AG09319 (cell line): ENCODE data around the gene RFFL.
"Not testable (repeated sequence)": the region's sequence is repeated elsewhere in the genome, so short reads cannot be mapped to it uniquely, and the experiment has no call there.

Source experiments
- DNase-seq: peaks from one replicate; pipeline ENCODE4 v3.0.0-alpha.2; 2010; ENCODE audit warnings: low read depth; ENCODE audit errors: extremely low read depth
- TF ChIP-seq, protein P1 (sequence below): IDR thresholded peaks from 2 replicates; pipeline ENCODE4 v1.5.1; 2011; ENCODE audit warnings: low read depth, mild to moderate bottlenecking, inconsistent platforms, low read length, moderate library complexity

Gene RFFL

DNA sequence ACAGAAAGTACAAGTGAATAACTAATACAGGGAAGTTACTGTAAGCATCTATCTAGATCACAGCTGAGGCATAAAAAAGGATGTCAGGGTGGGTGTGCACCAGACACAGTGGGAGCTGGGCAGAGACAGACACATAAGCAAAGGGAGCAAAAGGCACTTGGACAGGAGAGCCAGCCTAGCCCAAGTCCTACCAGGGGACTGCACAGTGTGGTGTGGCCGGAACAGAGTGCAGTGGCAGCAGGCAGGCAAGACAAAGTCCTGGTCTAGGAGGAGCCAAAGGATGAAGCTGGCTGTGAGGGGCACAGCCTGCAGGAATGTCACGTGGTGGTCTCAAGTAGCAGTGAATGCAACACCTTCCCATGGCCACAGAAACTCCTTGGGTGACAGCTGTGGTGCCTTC, 34.3 kb upstream of the RFFL start:
- TF ChIP-seq, protein P1, sequence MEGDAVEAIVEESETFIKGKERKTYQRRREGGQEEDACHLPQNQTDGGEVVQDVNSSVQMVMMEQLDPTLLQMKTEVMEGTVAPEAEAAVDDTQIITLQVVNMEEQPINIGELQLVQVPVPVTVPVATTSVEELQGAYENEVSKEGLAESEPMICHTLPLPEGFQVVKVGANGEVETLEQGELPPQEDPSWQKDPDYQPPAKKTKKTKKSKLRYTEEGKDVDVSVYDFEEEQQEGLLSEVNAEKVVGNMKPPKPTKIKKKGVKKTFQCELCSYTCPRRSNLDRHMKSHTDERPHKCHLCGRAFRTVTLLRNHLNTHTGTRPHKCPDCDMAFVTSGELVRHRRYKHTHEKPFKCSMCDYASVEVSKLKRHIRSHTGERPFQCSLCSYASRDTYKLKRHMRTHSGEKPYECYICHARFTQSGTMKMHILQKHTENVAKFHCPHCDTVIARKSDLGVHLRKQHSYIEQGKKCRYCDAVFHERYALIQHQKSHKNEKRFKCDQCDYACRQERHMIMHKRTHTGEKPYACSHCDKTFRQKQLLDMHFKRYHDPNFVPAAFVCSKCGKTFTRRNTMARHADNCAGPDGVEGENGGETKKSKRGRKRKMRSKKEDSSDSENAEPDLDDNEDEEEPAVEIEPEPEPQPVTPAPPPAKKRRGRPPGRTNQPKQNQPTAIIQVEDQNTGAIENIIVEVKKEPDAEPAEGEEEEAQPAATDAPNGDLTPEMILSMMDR, result no peak
- no peak for DNase-seq

DNA sequence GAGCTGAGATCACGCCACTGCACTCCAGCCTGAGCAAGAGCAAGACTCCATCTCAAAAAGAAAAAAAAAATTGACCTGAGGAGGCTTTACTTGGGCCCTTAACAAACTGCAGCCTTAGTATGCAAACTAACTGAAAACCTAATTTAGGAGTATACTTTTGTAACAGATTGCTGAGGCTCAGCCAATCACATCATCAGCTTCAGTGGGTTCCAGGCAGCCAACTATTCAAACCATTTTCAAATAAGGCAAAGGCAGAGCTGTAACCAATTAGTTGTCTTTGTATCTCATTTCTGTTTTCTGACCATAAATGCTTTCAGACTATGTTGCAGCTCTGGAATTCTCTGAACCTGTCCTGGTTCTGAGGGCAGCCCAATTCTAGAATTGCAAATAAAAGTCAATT, 32.2 kb upstream of the RFFL start:
- no peak for DNase-seq
- TF ChIP-seq, protein P1, result no peak

DNA sequence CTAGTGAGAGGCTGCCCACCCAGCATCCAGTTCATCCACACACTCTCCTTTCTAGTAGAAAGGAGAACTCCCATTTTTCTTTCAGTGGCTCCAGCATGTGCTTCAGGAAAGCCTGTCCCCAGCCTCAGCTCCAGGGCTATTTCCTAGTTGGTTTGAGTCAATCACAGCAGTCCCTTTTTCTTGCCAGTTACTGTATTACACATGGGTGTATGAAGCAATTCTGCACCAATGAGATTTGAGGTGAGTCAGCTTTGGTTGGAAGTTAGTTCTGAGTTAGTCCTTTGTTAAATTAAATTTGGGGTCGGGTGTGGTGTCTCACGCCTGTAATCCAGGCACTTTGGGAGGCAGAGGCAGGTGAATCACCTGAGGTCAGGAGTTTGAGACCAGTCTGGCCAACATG, 31.4 kb upstream of the RFFL start:
- DNase-seq, result peak; percentile 38
- TF ChIP-seq, protein P1, result no peak

DNA sequence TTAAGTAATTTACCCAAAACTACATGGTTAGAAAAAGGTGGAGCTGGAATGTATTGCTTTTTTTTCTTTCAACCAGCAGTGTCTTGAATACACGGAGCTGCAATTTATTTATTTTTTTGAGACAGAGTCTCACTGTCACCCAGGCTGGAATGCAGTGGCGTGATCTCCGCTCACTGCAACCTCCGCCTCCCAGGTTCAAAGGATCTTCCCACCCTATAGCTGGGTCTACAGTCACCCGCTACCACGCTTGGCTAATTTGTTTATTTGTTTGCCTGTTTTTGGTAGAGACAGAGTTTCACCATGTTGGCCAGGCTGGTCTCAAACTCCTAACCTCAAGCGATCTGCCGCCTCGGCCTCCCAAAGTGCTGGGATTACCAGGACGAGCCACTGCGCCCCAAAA, 27.2 kb upstream of the RFFL start:
- not testable (repeated sequence) for DNase-seq

DNA sequence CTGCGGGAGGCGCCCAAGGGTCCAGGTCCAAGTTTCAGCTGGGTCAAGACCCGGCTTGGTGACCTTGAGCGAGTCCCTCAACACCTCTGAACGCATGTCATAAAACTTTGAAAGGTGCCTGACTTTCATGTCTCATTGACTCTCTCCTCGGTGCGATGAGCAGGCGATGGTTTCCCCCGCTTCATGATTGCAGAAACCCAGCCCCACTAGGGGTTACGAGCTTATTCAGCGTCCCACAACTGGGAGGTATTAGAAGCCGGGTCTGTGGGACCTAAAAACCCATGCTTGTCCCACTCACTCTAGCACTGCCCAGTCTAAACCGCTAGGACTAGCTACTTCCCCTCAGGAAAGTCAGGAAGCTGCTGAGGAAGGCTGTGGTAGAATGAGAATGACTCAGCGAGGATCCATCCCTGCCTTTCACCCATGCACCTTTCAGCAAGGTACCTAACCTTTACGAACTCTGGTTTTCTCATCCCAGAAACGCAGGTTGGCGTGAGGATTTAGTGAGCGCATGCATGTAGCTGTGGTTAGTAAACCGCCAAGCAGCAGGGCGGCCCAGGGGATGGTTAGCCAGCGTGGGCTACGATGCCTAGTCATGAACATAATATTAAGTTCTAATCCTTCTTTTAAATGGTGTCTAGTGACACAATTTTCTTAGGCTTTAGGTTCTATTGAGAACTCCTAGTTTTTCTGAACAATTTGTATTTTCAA, 26.2 kb upstream of the RFFL start:
- TF ChIP-seq, protein P1, result no peak
- DNase-seq, result no peak

DNA sequence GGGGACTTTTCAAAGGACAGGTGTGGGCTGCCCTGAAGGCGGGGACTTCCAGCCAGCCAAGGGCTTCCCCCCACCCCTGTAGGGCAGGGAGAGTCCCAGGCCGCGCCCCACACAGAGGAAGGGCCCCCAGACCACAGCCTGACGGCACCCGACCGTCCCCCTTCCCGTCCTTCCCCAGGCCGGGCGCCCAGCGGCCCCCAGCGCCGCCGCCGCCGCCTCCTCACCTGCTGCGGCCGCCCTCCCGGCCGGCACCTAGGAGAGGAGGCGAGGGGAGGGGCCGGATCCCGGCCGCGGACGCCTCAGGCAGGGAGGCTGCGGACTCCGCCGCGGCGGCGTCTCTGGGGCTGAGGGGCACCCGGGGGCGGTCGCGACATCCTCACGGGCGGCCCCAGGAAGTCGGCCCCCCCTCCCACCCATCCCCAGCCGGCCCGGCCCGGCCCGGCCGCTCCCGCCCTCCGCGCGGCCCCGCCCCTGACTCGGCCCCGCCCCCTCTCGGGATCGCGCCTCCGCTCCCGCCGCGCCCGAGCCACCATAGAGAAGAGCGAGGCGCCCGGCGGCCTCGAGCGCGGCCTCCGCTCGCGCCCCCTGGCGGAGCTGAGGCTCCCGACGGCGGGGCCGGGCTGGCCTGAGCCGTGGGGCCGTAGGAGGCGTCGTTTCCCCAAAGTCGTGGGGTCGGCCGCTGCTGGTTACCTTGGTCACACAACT, 25.5 kb upstream of the RFFL start:
- peak; percentile 53 for DNase-seq
- TF ChIP-seq, protein P1, result peak; percentile 49

DNA sequence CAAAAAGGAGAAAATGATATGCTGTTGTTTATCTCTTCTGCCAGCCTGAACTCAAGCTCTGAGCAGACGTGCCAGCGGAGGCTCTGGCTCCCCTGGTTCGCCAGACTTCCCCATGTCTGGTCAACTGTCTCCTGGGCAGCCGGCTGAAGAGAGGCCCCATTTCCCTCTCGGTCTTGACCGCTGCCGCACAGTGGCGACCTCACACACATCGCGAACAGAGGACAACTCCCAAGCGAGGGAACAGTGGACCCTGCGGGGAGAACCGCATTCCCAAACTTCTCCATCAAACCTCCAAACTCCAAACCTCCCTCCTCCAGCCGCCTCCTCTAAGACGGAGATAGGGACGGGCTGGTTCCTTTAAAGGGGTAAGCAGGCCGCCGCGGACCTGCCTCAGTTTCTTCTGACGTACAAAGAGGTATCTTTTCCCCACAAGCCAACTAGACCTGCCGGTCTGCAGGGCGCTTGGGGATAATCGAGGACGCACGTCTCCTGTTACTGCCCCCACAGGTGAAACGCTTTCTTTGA, 24.9 kb upstream of the RFFL start:
- no peak for DNase-seq
- TF ChIP-seq, protein P1, result peak; percentile 11
